Measurements from ENCODE around the gene LLCFC1.

Gene LLCFC1

DNA sequence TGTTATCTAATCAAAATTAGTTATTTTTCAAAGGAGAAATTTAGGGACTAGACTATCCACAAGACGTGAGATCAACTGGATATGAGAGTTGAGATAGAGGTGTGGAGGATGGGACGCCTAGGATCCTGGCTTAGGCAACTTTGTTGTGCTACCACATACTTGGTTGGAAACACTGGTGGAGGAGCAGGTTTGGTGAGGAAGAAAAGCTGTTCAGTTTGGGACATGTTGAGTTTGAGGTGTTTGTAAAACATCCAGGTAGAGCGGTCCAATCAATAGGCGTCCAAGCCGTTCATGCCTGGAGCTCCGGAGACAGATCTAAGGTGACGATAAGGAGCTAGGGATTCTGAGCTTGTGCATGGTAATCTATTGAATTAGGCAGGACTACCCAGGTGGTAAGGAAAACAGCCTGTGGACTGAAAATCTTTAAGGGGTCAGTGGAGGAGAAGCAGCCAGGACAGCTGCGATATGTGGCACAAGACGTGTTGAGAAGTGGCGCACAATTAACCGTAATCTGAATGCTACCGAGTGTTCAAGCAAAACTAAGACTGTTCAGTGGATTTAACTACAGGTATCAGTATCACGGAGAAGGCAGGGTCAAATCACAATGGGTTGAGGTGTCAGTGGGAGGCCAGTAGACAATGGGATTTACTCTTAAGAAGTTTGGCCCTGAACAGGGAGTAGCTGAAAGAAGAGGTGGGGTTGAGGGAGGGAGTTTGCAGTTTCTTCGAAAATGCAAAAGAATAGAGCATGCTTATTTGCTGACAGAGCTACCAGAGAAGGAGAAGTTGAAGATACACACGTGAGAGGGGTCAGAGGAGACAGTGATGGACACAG is 37.6 kb upstream of the LLCFC1 start:
- no peak for DNase-seq (ENCODE audit: low read depth, low spot score)
- Histone ChIP-seq H3K4me1 (ENCODE audit: insufficient read depth, insufficient read length) (peaks cover 2% of the 10 kb centered on the region), H3K9me3 (ENCODE audit: insufficient read depth, low read length) (peaks cover 28% of the 10 kb centered on the region)

DNA sequence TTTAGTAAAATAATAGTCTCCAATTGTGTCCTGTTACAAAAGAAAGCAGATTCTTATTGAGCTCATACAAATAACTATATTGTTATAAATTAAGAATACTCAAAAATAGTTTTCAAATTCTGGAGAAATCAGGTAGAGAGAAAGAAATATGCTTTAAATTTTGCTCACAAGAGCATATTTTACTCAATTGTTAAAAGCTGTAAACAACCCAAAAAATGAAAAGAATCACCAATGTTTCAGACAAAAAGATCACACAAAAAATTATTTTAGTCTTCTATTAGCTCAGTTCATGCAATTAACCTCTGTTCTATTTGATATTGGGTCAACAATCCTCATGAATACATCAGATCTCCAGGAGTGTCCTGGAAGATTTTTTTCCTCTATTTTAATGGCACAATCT is 35.2 kb upstream of the LLCFC1 start:
- H3K4me1 ChIP-seq (ENCODE audit: insufficient read depth, insufficient read length) = no peaks in the 10 kb centered on the region
- TF ChIP-seq ZNF274 (IDR thresholded peaks at IDR 0.05; ENCODE audit: low read depth, low read length) (no peak), YY1 (IDR thresholded peaks at IDR 0.05; ENCODE audit: insufficient read depth, insufficient read length) (no peak), SUZ12 (IDR thresholded peaks at IDR 0.05; ENCODE audit: extremely low read depth, insufficient read depth, insufficient read length) (no peak)

More for the DNA sequence above, 37.6 kb upstream of the LLCFC1 start:
- no peaks in the 10 kb centered on the region for H3K27me3 ChIP-seq (ENCODE audit: insufficient read depth, insufficient read length)
- no peak overlapping the region for H3K4me3 ChIP-seq (ENCODE audit: insufficient read length, low read depth)
- H3K9ac ChIP-seq (ENCODE audit: insufficient read length, low read depth) = no peak overlapping the region
- no peak for TF ChIP-seq SUZ12 (IDR thresholded peaks at IDR 0.05; ENCODE audit: extremely low read depth, insufficient read depth, insufficient read length)
- TF ChIP-seq ZNF274 (IDR thresholded peaks at IDR 0.05; ENCODE audit: low read depth, low read length) = no peak
- TF ChIP-seq YY1 (IDR thresholded peaks at IDR 0.05; ENCODE audit: insufficient read depth, insufficient read length) = no peak
- no peaks in the 10 kb centered on the region for H3K36me3 ChIP-seq (ENCODE audit: insufficient read depth, insufficient read length, low read length)

DNA sequence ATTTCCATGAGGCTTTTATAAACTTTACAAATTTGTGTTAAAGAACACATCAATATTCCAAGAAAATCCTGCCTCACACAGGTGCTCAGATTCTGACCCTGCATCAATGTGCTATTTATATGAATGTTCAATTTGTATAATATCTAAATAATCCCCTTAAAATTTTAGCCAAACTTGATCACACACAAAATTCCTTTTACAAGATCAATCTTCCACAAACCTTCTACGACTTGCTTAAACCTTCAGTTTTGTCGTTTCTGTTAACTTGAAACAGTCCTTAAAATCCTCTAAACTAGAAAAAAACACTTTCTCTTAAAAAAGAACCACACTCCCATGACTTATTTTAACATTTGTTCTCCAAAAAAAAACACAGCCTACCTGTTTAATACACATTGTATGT is 33.5 kb upstream of the LLCFC1 start:
- TF ChIP-seq SUZ12 (IDR thresholded peaks at IDR 0.05; ENCODE audit: extremely low read depth, insufficient read depth, insufficient read length) = no peak
- no peaks in the 10 kb centered on the region for H3K36me3 ChIP-seq (ENCODE audit: insufficient read depth, insufficient read length, low read length)
- H3K9ac ChIP-seq (ENCODE audit: insufficient read length, low read depth) = no peak overlapping the region
- H3K4me3 ChIP-seq (ENCODE audit: insufficient read length, low read depth) = no peak overlapping the region
- DNase-seq (ENCODE audit: low read depth, low spot score) = no peak
- H3K9me3 ChIP-seq (ENCODE audit: insufficient read depth, low read length) = peaks cover 28% of the 10 kb centered on the region
- no peaks in the 10 kb centered on the region for H3K4me1 ChIP-seq (ENCODE audit: insufficient read depth, insufficient read length)
- no peaks in the 10 kb centered on the region for H3K27me3 ChIP-seq (ENCODE audit: insufficient read depth, insufficient read length)

More for the DNA sequence above, 35.2 kb upstream of the LLCFC1 start:
- Histone ChIP-seq H3K9me3 (ENCODE audit: insufficient read depth, low read length) (peaks cover 28% of the 10 kb centered on the region), H3K9ac (ENCODE audit: insufficient read length, low read depth) (no peak overlapping the region), H3K27me3 (ENCODE audit: insufficient read depth, insufficient read length) (no peaks in the 10 kb centered on the region), H3K36me3 (ENCODE audit: insufficient read depth, insufficient read length, low read length) (no peaks in the 10 kb centered on the region), H3K4me3 (ENCODE audit: insufficient read length, low read depth) (no peak overlapping the region)
- DNase-seq (ENCODE audit: low read depth, low spot score) = no peak

DNA sequence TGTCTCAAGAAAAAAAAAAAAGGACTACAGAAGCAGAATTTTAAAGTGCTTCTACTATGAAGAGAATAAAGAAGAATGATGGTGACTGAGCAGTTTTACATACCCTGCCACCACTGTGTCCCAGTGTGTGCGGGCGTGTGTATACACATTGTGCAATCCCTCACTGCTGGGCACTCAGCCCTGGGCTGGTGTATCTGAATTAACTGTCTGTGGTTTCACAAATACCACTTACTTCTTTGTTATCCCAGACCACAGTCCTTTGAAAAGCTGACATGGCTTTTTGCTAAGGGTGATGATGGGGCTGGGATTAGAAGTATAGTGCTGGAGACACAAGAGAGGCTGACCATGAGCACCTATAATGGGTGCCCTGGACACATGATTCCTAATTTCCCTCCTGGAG is 32.6 kb upstream of the LLCFC1 start:
- DNase-seq (ENCODE audit: low read depth, low spot score) = no peak
- peaks cover 28% of the 10 kb centered on the region for H3K9me3 ChIP-seq (ENCODE audit: insufficient read depth, low read length)
- H3K4me1 ChIP-seq (ENCODE audit: insufficient read depth, insufficient read length) = no peaks in the 10 kb centered on the region
- no peak overlapping the region for H3K4me3 ChIP-seq (ENCODE audit: insufficient read length, low read depth)
- H3K9ac ChIP-seq (ENCODE audit: insufficient read length, low read depth) = no peak overlapping the region
- no peak for TF ChIP-seq SUZ12 (IDR thresholded peaks at IDR 0.05; ENCODE audit: extremely low read depth, insufficient read depth, insufficient read length)
- no peak for TF ChIP-seq YY1 (IDR thresholded peaks at IDR 0.05; ENCODE audit: insufficient read depth, insufficient read length)
- TF ChIP-seq ZNF274 (IDR thresholded peaks at IDR 0.05; ENCODE audit: low read depth, low read length) = no peak
- H3K36me3 ChIP-seq (ENCODE audit: insufficient read depth, insufficient read length, low read length) = no peaks in the 10 kb centered on the region
- H3K27me3 ChIP-seq (ENCODE audit: insufficient read depth, insufficient read length) = no peaks in the 10 kb centered on the region

DNA sequence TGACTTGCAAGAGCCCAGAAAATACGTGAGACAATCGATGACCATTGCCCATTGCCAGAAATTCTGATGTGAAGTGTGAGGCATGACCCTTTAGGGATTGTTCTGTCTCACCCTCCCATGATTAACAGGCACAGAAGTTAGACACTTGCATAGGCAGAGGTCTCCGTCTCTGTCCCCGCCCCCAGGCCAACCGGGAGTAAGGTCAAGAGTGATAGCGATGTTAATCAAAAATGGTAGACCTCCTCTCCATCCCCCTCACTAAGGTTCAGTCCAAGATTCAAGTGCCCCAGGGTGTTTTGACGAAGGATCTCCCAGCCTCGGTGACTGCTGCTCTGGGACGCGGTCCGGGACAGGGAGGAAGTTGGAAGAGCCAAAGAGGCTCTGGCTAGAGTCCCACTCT is 31.0 kb upstream of the LLCFC1 start:
- Histone ChIP-seq H3K27me3 (ENCODE audit: insufficient read depth, insufficient read length) (no peaks in the 10 kb centered on the region), H3K9ac (ENCODE audit: insufficient read length, low read depth) (no peak overlapping the region), H3K4me1 (ENCODE audit: insufficient read depth, insufficient read length) (no peaks in the 10 kb centered on the region), H3K9me3 (ENCODE audit: insufficient read depth, low read length) (peaks cover 28% of the 10 kb centered on the region), H3K4me3 (ENCODE audit: insufficient read length, low read depth) (no peak overlapping the region), H3K36me3 (ENCODE audit: insufficient read depth, insufficient read length, low read length) (no peaks in the 10 kb centered on the region)
- no peak for TF ChIP-seq ZNF274 (IDR thresholded peaks at IDR 0.05; ENCODE audit: low read depth, low read length)
- no peak for TF ChIP-seq SUZ12 (IDR thresholded peaks at IDR 0.05; ENCODE audit: extremely low read depth, insufficient read depth, insufficient read length)
- TF ChIP-seq YY1 (IDR thresholded peaks at IDR 0.05; ENCODE audit: insufficient read depth, insufficient read length) = no peak
- DNase-seq (ENCODE audit: low read depth, low spot score) = no peak

DNA sequence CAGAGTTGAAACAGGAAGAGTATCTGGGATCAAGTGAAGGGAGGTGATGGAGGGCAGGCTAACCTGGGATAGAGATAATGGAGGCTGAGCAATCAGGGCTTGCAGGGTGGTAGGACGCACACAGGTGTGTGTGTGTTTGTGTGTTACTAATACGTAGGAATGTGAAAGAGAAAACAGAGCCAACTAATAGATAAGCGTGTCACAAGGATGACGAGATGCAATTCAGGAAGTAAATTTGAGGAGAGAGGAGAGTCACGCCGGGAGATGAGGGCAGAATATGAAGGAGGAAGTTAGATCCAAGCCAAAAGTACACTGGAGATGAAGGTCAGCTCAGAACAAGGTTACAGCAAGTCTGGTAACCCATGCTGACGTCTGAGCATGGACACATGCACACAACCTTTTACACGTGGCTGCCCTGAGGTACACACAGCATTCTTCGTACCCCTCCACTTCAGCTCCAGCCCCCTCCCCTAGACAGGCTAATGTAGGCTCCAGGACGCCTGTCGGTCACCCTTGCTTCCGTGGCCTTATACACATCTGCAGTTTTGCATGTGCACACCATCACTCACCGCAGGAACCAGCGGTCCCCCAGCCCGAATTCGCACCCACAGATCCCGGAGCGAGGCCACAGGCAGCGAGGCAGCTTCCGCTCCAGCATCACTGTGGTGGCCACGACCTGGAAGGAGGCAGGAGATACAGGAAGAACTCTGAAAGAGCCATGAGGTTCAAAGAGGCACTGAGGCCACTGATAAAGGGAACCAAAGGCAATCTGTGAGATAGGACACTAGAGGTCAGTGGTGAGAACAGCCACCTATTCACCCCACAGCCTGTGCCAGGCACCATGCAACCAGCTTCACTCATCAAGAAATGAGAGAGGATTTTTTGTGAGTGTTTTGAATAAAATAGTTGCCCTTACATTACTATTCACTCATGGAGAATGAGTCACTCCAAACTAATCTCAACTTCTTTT is 30.1 kb upstream of the LLCFC1 start:
- no peaks in the 10 kb centered on the region for H3K27me3 ChIP-seq (ENCODE audit: insufficient read depth, insufficient read length)
- peaks cover 22% of the 10 kb centered on the region for H3K9me3 ChIP-seq (ENCODE audit: insufficient read depth, low read length)
- no peaks in the 10 kb centered on the region for H3K36me3 ChIP-seq (ENCODE audit: insufficient read depth, insufficient read length, low read length)
- DNase-seq (ENCODE audit: low read depth, low spot score) = no peak
- no peak for TF ChIP-seq ZNF274 (IDR thresholded peaks at IDR 0.05; ENCODE audit: low read depth, low read length)
- H3K9ac ChIP-seq (ENCODE audit: insufficient read length, low read depth) = no peak overlapping the region
- no peaks in the 10 kb centered on the region for H3K4me1 ChIP-seq (ENCODE audit: insufficient read depth, insufficient read length)
- H3K4me3 ChIP-seq (ENCODE audit: insufficient read length, low read depth) = no peak overlapping the region

DNA sequence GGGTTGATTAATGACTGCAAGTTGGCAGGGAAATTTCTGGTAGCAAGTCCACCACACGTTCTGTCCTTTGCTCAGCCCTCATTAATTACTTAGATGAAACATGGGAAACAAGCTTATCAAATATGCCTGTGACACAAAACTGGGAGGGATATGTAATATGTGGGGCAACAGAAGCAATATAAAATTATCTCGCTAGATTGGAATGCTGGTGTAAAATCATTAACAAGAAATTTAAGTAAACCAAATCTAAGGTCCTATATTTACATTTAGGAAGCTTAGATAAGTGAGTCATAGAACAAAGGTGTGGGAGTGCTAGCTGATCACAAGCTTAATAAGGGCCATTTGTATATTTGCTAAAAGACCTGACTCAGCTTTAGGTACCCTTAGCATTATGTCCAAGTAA is 29.3 kb upstream of the LLCFC1 start:
- Histone ChIP-seq H3K9ac (ENCODE audit: insufficient read length, low read depth) (no peak overlapping the region), H3K27me3 (ENCODE audit: insufficient read depth, insufficient read length) (no peaks in the 10 kb centered on the region), H3K36me3 (ENCODE audit: insufficient read depth, insufficient read length, low read length) (no peaks in the 10 kb centered on the region), H3K4me3 (ENCODE audit: insufficient read length, low read depth) (no peak overlapping the region), H3K4me1 (ENCODE audit: insufficient read depth, insufficient read length) (no peaks in the 10 kb centered on the region), H3K9me3 (ENCODE audit: insufficient read depth, low read length) (peaks cover 14% of the 10 kb centered on the region)
- no peak for DNase-seq (ENCODE audit: low read depth, low spot score)
- no peak for TF ChIP-seq ZNF274 (IDR thresholded peaks at IDR 0.05; ENCODE audit: low read depth, low read length)
- no peak for TF ChIP-seq YY1 (IDR thresholded peaks at IDR 0.05; ENCODE audit: insufficient read depth, insufficient read length)
- no peak for TF ChIP-seq SUZ12 (IDR thresholded peaks at IDR 0.05; ENCODE audit: extremely low read depth, insufficient read depth, insufficient read length)
